GM12878 (cell line): ENCODE data around the gene CUL5. TPM values are rescaled to one million over a fixed set of nuclear protein-coding genes. Genes with fewer than 3 reads are reported as not detected.

Source experiments
- ATAC-seq: fragments of 200-7000 bp; cut with Tn5 transposase; 3 replicates; pipeline ENCODE4 v1.9.1; 2020; ENCODE audit warnings: mild to moderate bottlenecking, moderate library complexity
- BruUV-seq: library from RNA; stranded (reverse); fragments of 400-500 nt; replicated peaks from 2 replicates; lab custom pipeline; 2021; lab: Mats Ljungman, UMichigan
- CTCF ChIA-PET: fragments of 300-600 bp; sonication (Branson Sonifier 250); formaldehyde crosslinking; extraction: SDS; loops from one replicate; lab custom pipeline; 2021; ENCODE audit warnings: inconsistent platforms; lab: Yijun Ruan, JAX
- POLR2A ChIA-PET: fragments of 350-600 bp; formaldehyde crosslinking; extraction: SDS; loops from one replicate; lab custom pipeline; 2021; ENCODE audit warnings: inconsistent platforms; lab: Charles Lee
- RAD21 ChIA-PET: fragments of 300-600 bp; sonication (Branson Sonifier 250); formaldehyde crosslinking; loops from one replicate; lab custom pipeline; 2023; ENCODE audit warnings: antibody characterized with exemption; ENCODE audit not compliant: unreplicated experiment; lab: Charles Lee
- SMC1A ChIA-PET: fragments of 300-600 bp; sonication (Branson Sonifier 250); formaldehyde crosslinking; loops from one replicate; lab custom pipeline; 2023; ENCODE audit not compliant: unreplicated experiment, uncharacterized antibody; lab: Charles Lee
- DNase-seq: peaks from one replicate; pipeline ENCODE4 v3.0.0-alpha.2; 2011; ENCODE audit warnings: low read depth, low spot score
- FAIRE-seq: peaks from 3 replicates; lab custom pipeline; 2011; peaks lifted over from hg19 to GRCh38; lab: Jason Lieb, UNC
- H2AFZ ChIP-seq: 2 replicates; pipeline ENCODE4 v1.6.0; 2011; ENCODE audit warnings: low read depth, low read length, control low read depth; ENCODE audit not compliant: control insufficient read depth
- H3K27ac ChIP-seq: 2 replicates; pipeline ENCODE4 v1.5.1; 2011; ENCODE audit warnings: control low read depth; ENCODE audit not compliant: control insufficient read depth, insufficient read depth
- H3K27me3 ChIP-seq, 2 experiments: replicated peaks in 1 of 2; 2 replicates each; pipeline versions ENCODE4 v1.6.0 to v1.6.1; 2011; ENCODE audit warnings: low read length in 1 of 2; ENCODE audit not compliant: control insufficient read depth in 2 of 2, insufficient read depth in 2 of 2
- H3K36me3 ChIP-seq, 2 experiments: 2 replicates each; pipeline ENCODE4 v1.5.1; 2011; ENCODE audit warnings: low read length in 1 of 2; ENCODE audit not compliant: control insufficient read depth in 2 of 2, insufficient read depth in 2 of 2
- H3K4me1 ChIP-seq: 2 replicates; pipeline ENCODE4 v1.6.1; 2011; ENCODE audit warnings: mild to moderate bottlenecking, low read length, moderate library complexity, mixed read lengths; ENCODE audit not compliant: control insufficient read depth, insufficient read depth
- H3K4me2 ChIP-seq: 2 replicates; pipeline ENCODE4 v1.6.0; 2011; ENCODE audit warnings: control low read depth; ENCODE audit not compliant: control insufficient read depth, insufficient read depth
- H3K4me3 ChIP-seq: fragments of 200-600 bp; sonication (generic); 2 replicates; pipeline ENCODE4 v1.5.1; 2016
- H3K79me2 ChIP-seq: 2 replicates; pipeline ENCODE4 v1.6.0; 2011; ENCODE audit warnings: low read length; ENCODE audit not compliant: control insufficient read depth, insufficient read depth
- H3K9ac ChIP-seq: 2 replicates; pipeline ENCODE4 v1.8.0; 2011; ENCODE audit warnings: low read length, control low read depth, mixed read lengths; ENCODE audit not compliant: control insufficient read depth, insufficient read depth
- H3K9me3 ChIP-seq: replicated peaks from 3 replicates; pipeline ENCODE4 v1.5.1; 2011; ENCODE audit warnings: mild to moderate bottlenecking, low read length; ENCODE audit not compliant: control insufficient read depth, insufficient read depth
- H4K20me1 ChIP-seq: 2 replicates; pipeline ENCODE4 v1.6.0; 2011; ENCODE audit not compliant: control insufficient read depth, insufficient read depth
- CEBPZ ChIP-seq: fragments of 150-350 bp; IDR thresholded peaks from 2 replicates; pipeline ENCODE4 v1.6.1; 2016; ENCODE audit warnings: low read depth, low read length
- HDAC2 ChIP-seq: fragments of 200-600 bp; sonication (generic); IDR thresholded peaks from 2 replicates; pipeline ENCODE4 v1.6.1; 2017
- IRF5 ChIP-seq: fragments of 450-650 bp; IDR thresholded peaks from 2 replicates; pipeline ENCODE4 v1.6.1; 2017; ENCODE audit warnings: borderline replicate concordance
- NR2C1 ChIP-seq: fragments of 450-650 bp; IDR thresholded peaks from 2 replicates; pipeline ENCODE4 v1.6.1; 2017; ENCODE audit warnings: antibody characterized with exemption, mild to moderate bottlenecking, moderate library complexity
- PKNOX1 ChIP-seq: fragments of 450-650 bp; IDR thresholded peaks from 2 replicates; pipeline ENCODE4 v1.6.1; 2016; ENCODE audit warnings: mild to moderate bottlenecking
- RELB ChIP-seq: fragments of 450-650 bp; IDR thresholded peaks from 2 replicates; pipeline ENCODE4 v1.6.1; 2017; ENCODE audit warnings: low read depth, mild to moderate bottlenecking, moderate library complexity
- SREBF2 ChIP-seq: IDR thresholded peaks from 2 replicates; pipeline ENCODE4 v1.6.1; 2012; ENCODE audit warnings: mild to moderate bottlenecking, low read length
- ZNF274 ChIP-seq: IDR thresholded peaks from one replicate; pipeline ENCODE4 v1.8.0; 2011; ENCODE audit not compliant: insufficient read length, insufficient read depth
- ZNF592 ChIP-seq: fragments of 450-650 bp; IDR thresholded peaks from 2 replicates; pipeline ENCODE4 v1.6.1; 2017; ENCODE audit warnings: mild to moderate bottlenecking, moderate library complexity
- WGBS: methylation state at CpG from one replicate; pipeline ENCODE4 v1.1.6; 2016; ENCODE audit warnings: low lambda C conversion rate; ENCODE audit not compliant: insufficient replicate concordance, insufficient coverage; ENCODE audit errors: missing lambda C conversion rate; 5-methylcytosine and 5-hydroxymethylcytosine counted together
- in situ Hi-C: fragments of 300-500 bp; cut with MboI; formaldehyde crosslinking; loops from 9 replicates; pipeline ENCODE4 v1.14.3; 2018; ENCODE audit warnings: mixed read lengths
- intact Hi-C: fragments of 100-400 bp; cut with micrococcal nuclease; formaldehyde crosslinking; loops from one replicate; pipeline ENCODE4 v1.14.2; 2022; ENCODE audit not compliant: unreplicated experiment
- polyA plus RNA-seq, 11 experiments: library from polyadenylated mRNA; depleted of rRNA in 4 of 11; unstranded in 6 of 11; stranded (reverse) in 5 of 11; fragments of >200 nt; fragmentation: Nextera tagmentation in 4 of 11; fragmentation: Illumina TruSeq in 1 of 11; extraction: Ambion mirVana in 4 of 11; extraction: Trizol in 1 of 11; gene quantifications; 1 replicate in 1 of 11; 2 replicates in 10 of 11; pipeline versions ENCODE4 v1.2.1 to v1.2.3, GENCODE V29; 2011 to 2016; ENCODE audit warnings: inconsistent platforms in 2 of 11, missing spikeins in 2 of 11, low read depth in 1 of 11
- total RNA-seq, 4 experiments: library from RNA; depleted of rRNA in 3 of 4; stranded (reverse); fragments of >200 nt in 3 of 4; fragmentation: Illumina TruSeq in 1 of 4; extraction: Trizol in 1 of 4; gene quantifications; 2 replicates each; pipeline versions ENCODE4 v1.2.1 to v1.2.3, GENCODE V29; 2013 to 2021

Gene CUL5
- total and polyA plus RNA-seq, 10 of the 15 experiments (the other 5 are each of a cell fraction or from before 2014, with no cell fraction given), result 9.1 to 37.6 (median 18.3) TPM

GRCh38 chr11:108125096-108125495 is 116.4 kb downstream of the CUL5 start:
- no peak for FAIRE-seq
- Histone ChIP-seq H3K27ac (no peak overlapping the region), H3K9me3 (no peaks in the 10 kb centered on the region), H4K20me1 (no peaks in the 10 kb centered on the region), H3K9ac (no peak overlapping the region), H3K4me1 (peaks cover 10% of the 10 kb centered on the region), H3K36me3 (peaks cover 0 to 2% of the 10 kb centered on the region in 2 experiments; a peak in 2 of 4 replicates), H2AFZ (no peak overlapping the region), H3K79me2 (peaks cover 35% of the 10 kb centered on the region), H3K4me3 (no peak overlapping the region), H3K27me3 (no peaks in the 10 kb centered on the region), H3K4me2 (no peak overlapping the region)
- in situ Hi-C loops, result no loop called here
- no peak for DNase-seq
- POLR2A ChIA-PET, result interaction anchor here (0.6 to 1.1 kb wide), 3 partner anchors 11 to 116 kb away, joined by 3 read pairs; partner anchors contain the start of gene CUL5
- SMC1A ChIA-PET, result no interaction called here
- ATAC-seq, result no peak
- CTCF ChIA-PET, result interaction anchor here (1.0 kb wide), 1 partner anchor 530 kb away, joined by 3 read pairs; no protein-coding TSS in a partner anchor
- WGBS, result 94% methylated on average over 5 of the region's 5 CpGs
- RAD21 ChIA-PET, result interaction anchor here (0.7 to 1.6 kb wide), 2 partner anchors 94 to 112 kb away, joined by 3 to 4 read pairs; no protein-coding TSS in a partner anchor
- no TSS peak for BruUV-seq
- intact Hi-C loops, result no loop called here
- no peak for TF ChIP-seq SREBF2
- TF ChIP-seq CEBPZ, result no peak
- TF ChIP-seq NR2C1, result no peak
- TF ChIP-seq HDAC2, result no peak
- no peak for TF ChIP-seq ZNF592
- TF ChIP-seq IRF5, result no peak
- TF ChIP-seq ZNF274, result no peak
- no peak for TF ChIP-seq PKNOX1
- no peak for TF ChIP-seq RELB
